GM12873 (cell line): Measurements from ENCODE around the gene PSMC3.

ENCODE experiments used
- CTCF ChIP-seq: IDR thresholded peaks from 2 replicates; pipeline ENCODE4 v1.5.1; 2012; ENCODE audit warnings: low read depth, mild to moderate bottlenecking, moderate library complexity, low read length, control low read depth; ENCODE audit not compliant: insufficient read depth; ENCODE audit errors: missing control alignments

PSMC3 gene

GRCh38 chr11:47448566-47449427 lies 22.6 kb upstream of the PSMC3 start, which contains the start of gene RAPSN:
TSS of gene RAPSN (minus strand) at chr11:47449136. CDS start at chr11:47448964, 172 bp downstream.
- no peak for TF ChIP-seq CTCF

- TF ChIP-seq CTCF, result no peak
Measured at GRCh38 chr11:47447906-47448305, 21.7 kb upstream of the PSMC3 start.

DNA sequence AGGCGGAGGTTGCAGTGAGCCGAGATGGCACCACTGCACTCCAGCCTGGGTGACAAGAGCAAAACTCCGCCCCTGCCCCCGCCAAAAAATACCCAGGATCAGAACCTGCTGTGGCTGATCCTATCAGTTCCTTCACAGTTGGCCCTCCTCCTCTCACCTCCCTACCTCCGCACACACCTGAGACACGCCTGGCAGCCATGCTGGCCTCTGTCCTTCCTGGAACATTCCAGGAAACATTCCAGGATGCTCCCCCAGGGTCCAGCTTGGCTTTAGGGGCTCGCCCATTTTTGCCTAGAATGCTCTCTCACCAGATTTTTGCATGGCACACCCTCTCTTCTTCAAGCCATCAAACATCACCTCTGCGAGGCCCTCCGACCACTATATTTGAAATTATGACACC lies 20.6 kb upstream of the PSMC3 start:
- TF ChIP-seq CTCF, result no peak

DNA sequence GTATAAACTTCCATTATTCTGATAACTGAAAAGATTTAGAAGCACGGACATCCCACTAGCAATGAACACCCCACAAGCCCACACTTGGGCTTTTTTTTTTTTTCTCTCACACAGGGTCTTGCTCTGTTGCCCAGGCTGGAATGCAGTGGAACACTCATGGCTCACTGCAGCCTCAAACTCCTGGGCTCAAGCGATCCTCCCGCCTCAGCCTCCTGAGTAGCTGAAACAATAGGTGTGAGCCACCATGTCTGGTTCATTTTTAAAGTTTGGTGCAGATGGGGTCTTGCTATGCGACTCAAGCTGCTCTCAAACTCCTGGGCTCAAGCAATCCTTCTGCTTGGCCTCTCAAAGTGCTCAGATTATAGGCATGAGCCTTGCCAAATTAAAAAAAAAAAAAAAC lies 19.6 kb upstream of the PSMC3 start:
- no peak for TF ChIP-seq CTCF

- no peak for TF ChIP-seq CTCF
Measured at GRCh38 chr11:47443817-47444216, 17.6 kb upstream of the PSMC3 start.

- TF ChIP-seq CTCF, result peak; percentile 44
Measured at GRCh38 chr11:47443028-47443700, 16.9 kb upstream of the PSMC3 start.

DNA sequence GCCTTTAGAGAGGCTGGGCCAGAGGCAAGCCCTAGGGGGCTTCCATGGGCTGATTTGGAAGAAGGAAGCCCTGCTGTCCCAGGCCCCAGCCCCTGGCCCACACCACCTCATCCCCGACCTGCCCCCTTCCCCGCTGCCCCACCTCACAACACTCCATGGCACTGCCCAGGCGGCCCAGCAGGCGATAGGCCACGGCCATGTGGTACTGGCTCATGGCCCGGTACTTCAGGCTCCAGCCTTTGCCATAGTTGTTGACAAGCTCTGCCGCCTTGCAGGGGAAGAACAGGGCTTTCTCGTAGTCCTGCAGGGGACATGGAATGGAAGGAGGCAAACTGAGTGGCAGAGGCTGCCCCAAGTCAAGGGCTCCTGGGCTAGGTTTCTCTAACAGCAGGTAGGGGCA lies 16.3 kb upstream of the PSMC3 start:
- TF ChIP-seq CTCF, result no peak
